ENCODE results near the gene PI4KA.
"Not testable (repeated sequence)": the region's sequence is repeated elsewhere in the genome, so short reads cannot be mapped to it uniquely, and the experiment has no call there.

Gene PI4KA

DNA sequence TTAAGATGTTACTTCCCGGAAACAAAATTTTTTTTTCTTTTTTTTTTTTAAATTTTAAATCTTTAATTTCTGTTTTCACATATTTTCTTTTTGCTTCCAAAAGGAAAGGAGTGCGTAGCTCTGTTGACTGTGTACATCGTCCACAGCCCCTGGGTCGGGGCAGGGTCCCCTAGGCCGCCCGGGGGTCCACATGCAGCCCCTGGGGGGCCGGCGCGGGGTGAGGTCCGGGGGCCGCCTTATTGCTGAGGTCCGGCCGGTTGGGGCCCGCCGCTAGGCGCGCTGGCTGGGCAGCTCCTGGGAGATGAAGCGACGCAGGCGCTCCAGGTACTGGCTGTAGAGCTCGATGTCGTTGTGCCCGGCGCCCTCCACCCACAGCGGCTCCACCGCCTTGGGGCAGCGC, 191.1 kb downstream of the PI4KA start:
- not testable (repeated sequence) for H3K36me3 ChIP-seq (ENCODE audit: control insufficient read depth, insufficient read depth, low read length); H3K27me3 ChIP-seq (ENCODE audit: control insufficient read depth, insufficient read depth, low read length, poor library complexity, severe bottlenecking); H3K4me3 ChIP-seq (ENCODE audit: insufficient read depth, low read depth, low read length); H3K4me1 ChIP-seq (ENCODE audit: control insufficient read depth, insufficient read depth, low read length); H3K9me3 ChIP-seq (ENCODE audit: control insufficient read depth, low read length); H3K27ac ChIP-seq (ENCODE audit: insufficient read depth, low read depth, low read length, poor library complexity, severe bottlenecking)
- WGBS, 2 experiments = 97 to 98% methylated on average over 11 to 12 of the region's 27 CpGs

DNA sequence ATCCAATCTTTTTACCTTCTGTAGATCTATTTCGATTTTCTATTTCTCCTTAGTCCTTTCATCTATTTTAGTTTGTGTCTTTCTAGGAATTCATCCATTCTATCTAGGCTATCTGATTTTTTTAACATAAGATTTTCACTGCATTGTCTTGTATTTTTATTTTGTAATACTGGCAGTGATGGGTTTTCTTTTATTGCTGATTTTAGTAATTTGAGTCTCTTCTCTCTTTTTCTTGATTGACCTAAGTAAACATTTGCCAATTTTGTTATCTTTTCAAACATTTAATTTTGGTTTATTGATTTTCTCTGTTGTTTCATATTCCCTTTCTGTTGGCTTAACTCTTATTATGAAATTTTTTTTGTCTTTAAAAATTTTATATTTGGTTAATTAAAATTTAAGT, 192.1 kb downstream of the PI4KA start:
- WGBS, 2 experiments = 80% methylated on average over 1 of the region's 1 CpG; no CpG with 5 or more reads in 1 of the 2 experiments
- H3K4me3 ChIP-seq (ENCODE audit: insufficient read depth, low read depth, low read length) = no peak overlapping the region
- no peak overlapping the region for H3K27ac ChIP-seq (ENCODE audit: insufficient read depth, low read depth, low read length, poor library complexity, severe bottlenecking)
- no peaks in the 10 kb centered on the region for H3K4me1 ChIP-seq (ENCODE audit: control insufficient read depth, insufficient read depth, low read length)
- no peaks in the 10 kb centered on the region for H3K9me3 ChIP-seq (ENCODE audit: control insufficient read depth, low read length)
- H3K36me3 ChIP-seq (ENCODE audit: control insufficient read depth, insufficient read depth, low read length) = no peaks in the 10 kb centered on the region
- H3K27me3 ChIP-seq (ENCODE audit: control insufficient read depth, insufficient read depth, low read length, poor library complexity, severe bottlenecking) = no peaks in the 10 kb centered on the region

DNA sequence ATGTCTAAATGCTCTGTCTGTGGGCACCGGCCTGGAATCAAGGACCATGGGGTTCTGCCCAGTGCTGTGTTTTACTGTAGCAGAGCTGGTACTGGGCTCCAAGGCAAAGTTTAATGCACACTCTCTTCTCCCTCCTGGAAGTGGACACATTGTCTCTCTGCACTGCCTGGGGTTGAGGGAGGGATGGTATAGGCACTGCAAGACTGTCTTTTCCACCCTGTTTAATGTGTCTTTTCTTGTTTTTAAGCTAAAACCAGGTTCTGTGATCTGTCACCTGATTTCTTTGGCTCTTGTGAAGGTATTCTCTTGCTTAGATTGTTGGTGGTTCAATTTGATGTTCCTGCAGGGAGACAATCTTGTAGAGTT, 194.0 kb downstream of the PI4KA start:
- Histone ChIP-seq H3K27me3 (ENCODE audit: control insufficient read depth, insufficient read depth, low read length, poor library complexity, severe bottlenecking) (no peaks in the 10 kb centered on the region), H3K9me3 (ENCODE audit: control insufficient read depth, low read length) (no peaks in the 10 kb centered on the region), H3K4me1 (ENCODE audit: control insufficient read depth, insufficient read depth, low read length) (no peaks in the 10 kb centered on the region), H3K4me3 (ENCODE audit: insufficient read depth, low read depth, low read length) (no peak overlapping the region), H3K36me3 (ENCODE audit: control insufficient read depth, insufficient read depth, low read length) (no peaks in the 10 kb centered on the region), H3K27ac (ENCODE audit: insufficient read depth, low read depth, low read length, poor library complexity, severe bottlenecking) (no peak overlapping the region)
- 88 to 91% methylated on average over 1 of the region's 1 CpG for WGBS, 2 experiments

DNA sequence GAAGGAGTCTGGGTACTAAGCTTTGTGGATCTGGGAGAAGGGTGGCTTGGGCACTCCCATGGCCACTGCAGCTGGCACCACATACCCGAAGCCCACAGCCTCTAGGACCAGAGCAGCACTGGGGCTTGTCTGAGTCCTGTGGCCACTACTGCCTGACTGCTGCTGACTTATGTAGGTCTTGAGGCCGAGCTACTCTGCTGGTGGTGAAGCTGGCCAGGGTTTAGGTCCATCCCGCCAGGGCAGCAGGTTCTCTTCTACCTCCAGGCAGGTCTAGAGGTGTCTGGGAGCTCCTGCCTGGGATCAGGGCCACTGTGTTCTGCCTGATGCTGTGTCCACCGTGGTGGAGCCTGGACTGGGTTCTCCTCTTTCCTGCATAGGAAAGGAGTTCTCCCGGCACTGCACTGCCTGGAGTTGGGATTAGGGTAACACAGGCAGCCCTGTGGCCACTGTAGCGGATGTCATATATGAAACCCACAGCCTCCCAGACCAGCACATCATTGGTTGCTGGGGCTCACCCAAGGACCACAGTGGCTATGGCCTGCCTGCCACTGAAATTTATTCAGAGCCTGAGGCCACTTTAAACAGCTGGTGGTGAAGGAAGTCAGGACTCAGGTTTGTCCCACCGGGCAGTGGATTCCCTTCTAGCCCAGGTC, 194.5 kb downstream of the PI4KA start:
- no peaks in the 10 kb centered on the region for H3K9me3 ChIP-seq (ENCODE audit: control insufficient read depth, low read length)
- H3K27ac ChIP-seq (ENCODE audit: insufficient read depth, low read depth, low read length, poor library complexity, severe bottlenecking) = no peak overlapping the region
- H3K4me1 ChIP-seq (ENCODE audit: control insufficient read depth, insufficient read depth, low read length) = no peaks in the 10 kb centered on the region
- H3K36me3 ChIP-seq (ENCODE audit: control insufficient read depth, insufficient read depth, low read length) = no peaks in the 10 kb centered on the region
- H3K27me3 ChIP-seq (ENCODE audit: control insufficient read depth, insufficient read depth, low read length, poor library complexity, severe bottlenecking) = no peaks in the 10 kb centered on the region
- H3K4me3 ChIP-seq (ENCODE audit: insufficient read depth, low read depth, low read length) = no peak overlapping the region
- WGBS, 2 experiments = 92 to 93% methylated on average over 7 of the region's 7 CpGs

DNA sequence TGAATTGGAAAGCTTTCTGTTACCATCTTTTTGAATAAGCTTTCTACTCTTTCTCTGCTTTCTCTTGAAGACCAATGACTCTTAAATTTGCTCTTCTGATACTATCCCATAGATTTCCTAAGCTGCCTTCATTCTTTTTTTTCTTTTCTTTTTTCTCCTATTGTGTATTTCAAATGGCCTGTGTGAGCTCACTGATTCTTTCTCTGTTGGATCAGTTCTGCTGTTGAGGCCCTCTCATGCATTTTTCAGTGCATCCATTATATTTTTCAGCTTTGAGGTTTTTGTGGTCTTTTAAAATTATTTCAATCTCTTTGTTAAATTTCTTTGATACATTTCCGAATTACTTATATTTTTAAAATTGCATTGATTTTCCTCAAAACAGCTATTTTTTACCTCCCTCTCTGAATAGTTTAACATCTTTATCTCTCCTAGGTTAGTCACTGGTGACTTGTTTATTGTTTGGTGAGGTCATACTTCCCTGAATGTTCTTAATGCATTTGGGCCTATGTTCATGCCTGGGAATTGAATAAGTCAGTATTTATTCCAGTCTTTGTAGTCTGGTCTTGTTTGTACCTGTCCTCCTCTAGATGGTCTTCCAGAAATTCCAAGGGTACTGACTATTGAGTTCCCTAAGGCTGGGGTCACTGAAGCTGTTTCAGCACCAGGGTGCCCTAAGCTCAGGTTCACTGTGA, 195.3 kb downstream of the PI4KA start:
- Histone ChIP-seq H3K27ac (ENCODE audit: insufficient read depth, low read depth, low read length, poor library complexity, severe bottlenecking) (no peak overlapping the region), H3K27me3 (ENCODE audit: control insufficient read depth, insufficient read depth, low read length, poor library complexity, severe bottlenecking) (peaks cover 2% of the 10 kb centered on the region), H3K4me1 (ENCODE audit: control insufficient read depth, insufficient read depth, low read length) (no peaks in the 10 kb centered on the region), H3K9me3 (ENCODE audit: control insufficient read depth, low read length) (no peaks in the 10 kb centered on the region), H3K4me3 (ENCODE audit: insufficient read depth, low read depth, low read length) (no peak overlapping the region), H3K36me3 (ENCODE audit: control insufficient read depth, insufficient read depth, low read length) (no peaks in the 10 kb centered on the region)
- WGBS, 2 experiments = 100% methylated on average over 1 of the region's 1 CpG; no CpG with 5 or more reads in 1 of the 2 experiments

DNA sequence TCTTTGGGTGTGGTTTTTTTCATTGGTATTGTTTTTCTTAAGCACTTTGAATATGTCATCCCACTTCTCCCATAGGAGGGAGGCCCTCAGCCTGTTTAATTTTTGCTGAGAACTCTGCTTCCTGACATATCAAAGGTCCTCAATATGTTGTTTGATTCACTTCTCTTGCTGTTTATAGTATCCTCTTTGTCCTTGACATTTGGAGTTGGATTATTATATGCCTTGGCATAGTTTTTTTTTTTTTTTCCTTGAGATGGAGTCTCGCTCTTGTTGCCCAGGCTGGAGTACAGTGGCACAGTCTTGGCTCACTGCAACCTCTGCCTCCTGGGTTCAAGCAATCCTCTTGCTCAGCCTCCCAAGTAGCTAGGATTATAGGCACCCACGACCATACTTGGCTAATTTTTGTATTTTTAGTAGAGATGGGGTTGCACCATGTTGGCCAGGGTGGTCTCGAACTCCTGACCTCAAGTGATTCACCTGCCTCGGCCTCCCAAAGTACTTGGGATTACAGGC, 196.0 kb downstream of the PI4KA start:
- H3K4me1 ChIP-seq (ENCODE audit: control insufficient read depth, insufficient read depth, low read length); H3K4me3 ChIP-seq (ENCODE audit: insufficient read depth, low read depth, low read length); H3K27ac ChIP-seq (ENCODE audit: insufficient read depth, low read depth, low read length, poor library complexity, severe bottlenecking); H3K36me3 ChIP-seq (ENCODE audit: control insufficient read depth, insufficient read depth, low read length); H3K27me3 ChIP-seq (ENCODE audit: control insufficient read depth, insufficient read depth, low read length, poor library complexity, severe bottlenecking); H3K9me3 ChIP-seq (ENCODE audit: control insufficient read depth, low read length): not testable (repeated sequence)
- WGBS, 2 experiments = 86 to 87% methylated on average over 4 of the region's 4 CpGs

DNA sequence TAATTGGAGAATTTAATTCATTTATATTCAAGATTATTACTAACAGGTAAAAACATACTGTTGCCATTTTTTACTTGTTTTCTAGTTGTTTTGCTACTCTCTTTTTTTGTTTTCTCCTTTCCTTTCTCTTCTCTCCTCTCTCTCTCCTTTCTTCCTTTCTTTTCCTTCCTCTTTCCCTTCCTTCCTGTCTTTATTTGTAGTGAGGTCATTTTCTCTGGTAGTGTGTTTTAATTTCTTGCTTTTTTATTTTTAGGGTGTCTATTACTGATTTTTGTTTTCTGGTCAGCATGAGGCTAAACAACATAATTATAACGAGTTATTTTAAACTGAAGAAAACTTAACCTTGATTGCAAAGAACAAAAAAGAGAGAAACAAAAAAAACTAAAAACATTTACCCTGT, 197.1 kb downstream of the PI4KA start:
- H3K27me3 ChIP-seq (ENCODE audit: control insufficient read depth, insufficient read depth, low read length, poor library complexity, severe bottlenecking) = peaks cover 3% of the 10 kb centered on the region
- 100% methylated on average over 1 of the region's 1 CpG; no CpG with 5 or more reads in 1 of the 2 experiments for WGBS, 2 experiments
- H3K36me3 ChIP-seq (ENCODE audit: control insufficient read depth, insufficient read depth, low read length) = no peaks in the 10 kb centered on the region
- no peak overlapping the region for H3K4me3 ChIP-seq (ENCODE audit: insufficient read depth, low read depth, low read length)
- no peaks in the 10 kb centered on the region for H3K9me3 ChIP-seq (ENCODE audit: control insufficient read depth, low read length)
- no peak overlapping the region for H3K27ac ChIP-seq (ENCODE audit: insufficient read depth, low read depth, low read length, poor library complexity, severe bottlenecking)
- no peaks in the 10 kb centered on the region for H3K4me1 ChIP-seq (ENCODE audit: control insufficient read depth, insufficient read depth, low read length)

DNA sequence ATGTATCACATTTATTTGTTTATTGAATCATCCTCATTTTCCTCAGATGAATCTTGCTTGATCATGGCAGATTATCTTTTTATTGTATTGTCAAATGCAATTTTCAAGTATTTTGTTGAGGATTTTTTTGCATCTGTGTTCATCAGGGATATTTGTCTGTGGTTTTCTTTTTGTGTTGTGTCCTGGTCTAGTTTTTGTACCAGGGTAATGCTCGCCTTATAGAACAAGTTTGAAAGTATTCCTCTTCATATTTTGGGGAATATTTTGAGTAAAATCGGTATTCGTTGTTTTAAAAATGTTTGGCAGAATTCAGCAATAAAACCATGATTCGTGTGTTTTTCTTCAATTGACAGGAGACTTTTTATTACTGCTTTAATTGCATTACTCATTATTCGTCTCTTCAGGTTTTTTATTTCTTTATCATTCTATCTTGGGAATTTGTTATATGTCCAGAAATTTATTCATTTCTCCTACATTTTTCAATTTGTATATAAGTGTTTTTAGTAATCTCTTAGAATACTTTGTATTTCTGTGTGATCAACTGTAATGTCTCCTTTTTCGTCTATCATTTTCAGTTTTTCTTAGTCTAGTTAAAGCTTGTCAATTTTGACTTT, 198.1 kb downstream of the PI4KA start:
- peaks cover 3% of the 10 kb centered on the region for H3K27me3 ChIP-seq (ENCODE audit: control insufficient read depth, insufficient read depth, low read length, poor library complexity, severe bottlenecking)
- no peak overlapping the region for H3K4me3 ChIP-seq (ENCODE audit: insufficient read depth, low read depth, low read length)
- no peak overlapping the region for H3K27ac ChIP-seq (ENCODE audit: insufficient read depth, low read depth, low read length, poor library complexity, severe bottlenecking)
- no peaks in the 10 kb centered on the region for H3K9me3 ChIP-seq (ENCODE audit: control insufficient read depth, low read length)
- no peaks in the 10 kb centered on the region for H3K36me3 ChIP-seq (ENCODE audit: control insufficient read depth, insufficient read depth, low read length)
- 93 to 98% methylated on average over 5 to 6 of the region's 6 CpGs for WGBS, 2 experiments
- no peaks in the 10 kb centered on the region for H3K4me1 ChIP-seq (ENCODE audit: control insufficient read depth, insufficient read depth, low read length)

DNA sequence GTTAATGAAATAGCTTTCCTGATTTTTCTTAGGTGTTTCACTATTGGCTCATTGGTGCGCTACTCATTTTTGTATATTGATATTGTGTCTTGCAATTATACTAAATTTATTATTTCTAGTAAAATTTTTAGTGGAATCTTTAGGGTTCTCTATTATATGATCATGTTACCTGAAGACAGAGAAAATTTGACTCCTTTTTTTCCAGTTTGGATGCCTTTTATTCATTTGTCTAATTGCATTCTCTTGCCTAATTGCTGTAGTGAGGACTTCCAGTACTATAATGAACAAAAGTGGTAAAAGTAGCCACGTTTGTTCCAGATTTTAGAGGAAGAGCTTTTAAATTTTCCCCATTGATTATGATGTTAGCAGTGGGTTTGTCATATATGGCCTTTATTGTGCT, 198.7 kb downstream of the PI4KA start:
- no peak overlapping the region for H3K27ac ChIP-seq (ENCODE audit: insufficient read depth, low read depth, low read length, poor library complexity, severe bottlenecking)
- H3K36me3 ChIP-seq (ENCODE audit: control insufficient read depth, insufficient read depth, low read length) = no peaks in the 10 kb centered on the region
- H3K4me3 ChIP-seq (ENCODE audit: insufficient read depth, low read depth, low read length) = no peak overlapping the region
- no peaks in the 10 kb centered on the region for H3K9me3 ChIP-seq (ENCODE audit: control insufficient read depth, low read length)
- H3K27me3 ChIP-seq (ENCODE audit: control insufficient read depth, insufficient read depth, low read length, poor library complexity, severe bottlenecking) = peaks cover 3% of the 10 kb centered on the region
- H3K4me1 ChIP-seq (ENCODE audit: control insufficient read depth, insufficient read depth, low read length) = no peaks in the 10 kb centered on the region
- 44 to 60% methylated on average over 1 to 2 of the region's 2 CpGs for WGBS, 2 experiments

DNA sequence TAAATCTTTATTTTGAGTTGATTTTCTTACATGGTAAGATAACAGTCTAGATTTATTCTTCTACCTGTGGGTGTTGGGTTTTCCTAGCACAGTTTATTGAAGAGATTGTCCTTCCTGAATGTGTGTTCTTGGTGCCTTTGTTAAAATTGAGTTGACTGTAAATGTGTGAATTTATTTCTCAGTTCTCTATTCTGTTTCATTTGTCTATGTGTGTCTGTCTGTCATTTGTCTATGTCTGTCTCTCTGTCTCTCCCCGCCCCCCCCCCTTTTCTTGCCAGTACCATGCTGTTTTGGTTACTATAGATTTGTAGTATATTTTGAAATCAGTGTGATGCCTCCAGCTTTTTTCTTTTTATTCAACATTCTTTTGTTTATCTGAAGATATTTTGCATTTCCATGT, 199.4 kb downstream of the PI4KA start:
- H3K27me3 ChIP-seq (ENCODE audit: control insufficient read depth, insufficient read depth, low read length, poor library complexity, severe bottlenecking) = peaks cover 3% of the 10 kb centered on the region
- H3K4me3 ChIP-seq (ENCODE audit: insufficient read depth, low read depth, low read length) = no peak overlapping the region
- 100% methylated on average over 1 of the region's 1 CpG; no CpG with 5 or more reads in 1 of the 2 experiments for WGBS, 2 experiments

More for the DNA sequence above, 199.4 kb downstream of the PI4KA start:
- Histone ChIP-seq H3K4me1 (ENCODE audit: control insufficient read depth, insufficient read depth, low read length) (no peaks in the 10 kb centered on the region), H3K9me3 (ENCODE audit: control insufficient read depth, low read length) (no peaks in the 10 kb centered on the region), H3K27ac (ENCODE audit: insufficient read depth, low read depth, low read length, poor library complexity, severe bottlenecking) (no peak overlapping the region), H3K36me3 (ENCODE audit: control insufficient read depth, insufficient read depth, low read length) (no peaks in the 10 kb centered on the region)
